SK-N-SH treated with all-trans-retinoic acid at 6 μM for 48 hours (cell line): Measurements from ENCODE around the gene CTBP2.

Source experiments
- ATAC-seq: fragments of 200-7000 bp; cut with Tn5 transposase; 3 replicates; pipeline ENCODE4 v1.9.1; 2020; ENCODE audit warnings: mild to moderate bottlenecking, moderate library complexity
- ARNTL ChIP-seq: fragments of 450-650 bp; formaldehyde crosslinking; IDR thresholded peaks from 2 replicates; pipeline ENCODE4 v1.5.0; 2020; ENCODE audit warnings: low read depth, mild to moderate bottlenecking, moderate library complexity, borderline replicate concordance
- BACH2 ChIP-seq: fragments of 250-450 bp; sonication (Bioruptor Pico); IDR thresholded peaks from 2 replicates; pipeline ENCODE4 v1.9.0; 2021; ENCODE audit warnings: mild to moderate bottlenecking, borderline replicate concordance
- CSDC2 ChIP-seq: fragments of 250-450 bp; sonication (Bioruptor Pico); IDR thresholded peaks from 2 replicates; pipeline ENCODE4 v1.5.0; 2020; ENCODE audit warnings: mild to moderate bottlenecking, moderate library complexity
- ISL1 ChIP-seq: fragments of 250-450 bp; sonication (Bioruptor Pico); IDR thresholded peaks from 2 replicates; pipeline ENCODE4 v2.1.2; 2022; ENCODE audit warnings: mild to moderate bottlenecking, moderate library complexity
- OSR1 ChIP-seq: fragments of 250-450 bp; sonication (Bioruptor Pico); IDR thresholded peaks from 2 replicates; pipeline ENCODE4 v1.8.0; 2022; ENCODE audit warnings: moderate library complexity, mild to moderate bottlenecking, inconsistent platforms
- PPARA ChIP-seq: fragments of 250-450 bp; sonication (Bioruptor Pico); IDR thresholded peaks from 2 replicates; pipeline ENCODE4 v1.5.0; 2020; ENCODE audit warnings: mild to moderate bottlenecking, borderline replicate concordance
- RARB ChIP-seq: fragments of 250-450 bp; sonication (Bioruptor Pico); IDR thresholded peaks from 2 replicates; pipeline ENCODE4 v1.8.0; 2021; ENCODE audit warnings: mild to moderate bottlenecking, moderate library complexity
- SNAI2 ChIP-seq: fragments of 250-450 bp; sonication (Bioruptor Pico); IDR thresholded peaks from 2 replicates; pipeline ENCODE4 v1.5.0; 2020; ENCODE audit warnings: mild to moderate bottlenecking, moderate library complexity
- TCF4 ChIP-seq: fragments of 250-450 bp; sonication (Bioruptor Pico); IDR thresholded peaks from 2 replicates; pipeline ENCODE4 v1.8.0; 2021; ENCODE audit warnings: mild to moderate bottlenecking, moderate library complexity, borderline replicate concordance
- TOX ChIP-seq: fragments of 250-450 bp; sonication (Bioruptor Pico); IDR thresholded peaks from 2 replicates; pipeline ENCODE4 v1.8.0; 2021; ENCODE audit warnings: mild to moderate bottlenecking, moderate library complexity, borderline replicate concordance
- ZFP30 ChIP-seq: fragments of 450-650 bp; formaldehyde crosslinking; IDR thresholded peaks from 2 replicates; pipeline ENCODE4 v1.5.0; 2022; ENCODE audit warnings: mild to moderate bottlenecking, moderate library complexity
- ZNF70 ChIP-seq: fragments of 450-650 bp; formaldehyde crosslinking; IDR thresholded peaks from 2 replicates; pipeline ENCODE4 v1.5.0; 2020; ENCODE audit warnings: mild to moderate bottlenecking, moderate library complexity
- ZNF8 ChIP-seq: fragments of 450-650 bp; formaldehyde crosslinking; IDR thresholded peaks from 2 replicates; pipeline ENCODE4 v1.5.0; 2020; ENCODE audit warnings: mild to moderate bottlenecking, moderate library complexity
- TF ChIP-seq, protein P1 (sequence below): fragments of 250-450 bp; sonication (Bioruptor Pico); IDR thresholded peaks from 2 replicates; pipeline ENCODE4 v1.5.0; 2020; ENCODE audit warnings: mild to moderate bottlenecking, moderate library complexity
- TF ChIP-seq, protein P2 (sequence below): fragments of 250-450 bp; sonication (Bioruptor Pico); IDR thresholded peaks from 2 replicates; pipeline ENCODE4 v1.5.1; 2020; ENCODE audit warnings: low read depth, mild to moderate bottlenecking, moderate library complexity
- TF ChIP-seq, protein P3 (sequence below): fragments of 250-450 bp; sonication (Bioruptor Pico); IDR thresholded peaks from 2 replicates; pipeline ENCODE4 v1.8.0; 2020; ENCODE audit warnings: mild to moderate bottlenecking, moderate library complexity, borderline replicate concordance
- TF ChIP-seq, protein P4 (sequence below): fragments of 250-450 bp; sonication (Bioruptor Pico); IDR thresholded peaks from 2 replicates; pipeline ENCODE4 v1.5.1; 2021; ENCODE audit warnings: mild to moderate bottlenecking, moderate library complexity
- TF ChIP-seq, protein P5 (sequence below): fragments of 250-450 bp; sonication (Bioruptor Pico); IDR thresholded peaks from 2 replicates; pipeline ENCODE4 v1.8.0; 2021; ENCODE audit warnings: low read depth, mild to moderate bottlenecking, moderate library complexity, borderline replicate concordance

Gene CTBP2

DNA sequence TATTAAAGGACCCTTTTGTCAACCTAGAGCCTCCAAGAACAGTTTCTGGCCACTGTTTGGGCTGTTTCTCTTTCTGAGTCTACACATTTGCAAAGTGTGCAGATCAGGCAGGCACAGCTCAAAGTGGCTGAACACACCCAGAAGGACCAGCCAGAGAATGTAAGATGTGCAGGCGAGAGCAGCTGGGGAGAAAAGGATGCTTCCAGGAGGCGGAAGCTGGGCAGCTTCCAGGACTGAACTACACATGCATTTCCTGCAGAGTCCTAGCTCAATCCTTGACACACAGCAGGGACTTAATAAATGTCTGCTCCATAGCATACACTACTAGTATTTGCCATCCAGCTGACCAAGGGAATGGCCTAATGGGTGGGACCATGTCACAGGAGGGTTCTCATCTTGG lies 70.9 kb downstream of the CTBP2 start:
- TF ChIP-seq TCF4 (CRISPR knock-in tag) (no peak), ZNF8 (CRISPR knock-in tag) (no peak), OSR1 (no peak), CSDC2 (no peak), ARNTL (CRISPR knock-in tag) (no peak), ISL1 (CRISPR knock-in tag) (no peak), SNAI2 (CRISPR knock-in tag) (no peak), TOX (no peak), ZFP30 (CRISPR knock-in tag) (no peak)
- TF ChIP-seq, protein P1, sequence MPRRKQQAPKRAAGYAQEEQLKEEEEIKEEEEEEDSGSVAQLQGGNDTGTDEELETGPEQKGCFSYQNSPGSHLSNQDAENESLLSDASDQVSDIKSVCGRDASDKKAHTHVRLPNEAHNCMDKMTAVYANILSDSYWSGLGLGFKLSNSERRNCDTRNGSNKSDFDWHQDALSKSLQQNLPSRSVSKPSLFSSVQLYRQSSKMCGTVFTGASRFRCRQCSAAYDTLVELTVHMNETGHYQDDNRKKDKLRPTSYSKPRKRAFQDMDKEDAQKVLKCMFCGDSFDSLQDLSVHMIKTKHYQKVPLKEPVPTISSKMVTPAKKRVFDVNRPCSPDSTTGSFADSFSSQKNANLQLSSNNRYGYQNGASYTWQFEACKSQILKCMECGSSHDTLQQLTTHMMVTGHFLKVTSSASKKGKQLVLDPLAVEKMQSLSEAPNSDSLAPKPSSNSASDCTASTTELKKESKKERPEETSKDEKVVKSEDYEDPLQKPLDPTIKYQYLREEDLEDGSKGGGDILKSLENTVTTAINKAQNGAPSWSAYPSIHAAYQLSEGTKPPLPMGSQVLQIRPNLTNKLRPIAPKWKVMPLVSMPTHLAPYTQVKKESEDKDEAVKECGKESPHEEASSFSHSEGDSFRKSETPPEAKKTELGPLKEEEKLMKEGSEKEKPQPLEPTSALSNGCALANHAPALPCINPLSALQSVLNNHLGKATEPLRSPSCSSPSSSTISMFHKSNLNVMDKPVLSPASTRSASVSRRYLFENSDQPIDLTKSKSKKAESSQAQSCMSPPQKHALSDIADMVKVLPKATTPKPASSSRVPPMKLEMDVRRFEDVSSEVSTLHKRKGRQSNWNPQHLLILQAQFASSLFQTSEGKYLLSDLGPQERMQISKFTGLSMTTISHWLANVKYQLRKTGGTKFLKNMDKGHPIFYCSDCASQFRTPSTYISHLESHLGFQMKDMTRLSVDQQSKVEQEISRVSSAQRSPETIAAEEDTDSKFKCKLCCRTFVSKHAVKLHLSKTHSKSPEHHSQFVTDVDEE (CRISPR knock-in tag), result no peak
- TF ChIP-seq, protein P2, sequence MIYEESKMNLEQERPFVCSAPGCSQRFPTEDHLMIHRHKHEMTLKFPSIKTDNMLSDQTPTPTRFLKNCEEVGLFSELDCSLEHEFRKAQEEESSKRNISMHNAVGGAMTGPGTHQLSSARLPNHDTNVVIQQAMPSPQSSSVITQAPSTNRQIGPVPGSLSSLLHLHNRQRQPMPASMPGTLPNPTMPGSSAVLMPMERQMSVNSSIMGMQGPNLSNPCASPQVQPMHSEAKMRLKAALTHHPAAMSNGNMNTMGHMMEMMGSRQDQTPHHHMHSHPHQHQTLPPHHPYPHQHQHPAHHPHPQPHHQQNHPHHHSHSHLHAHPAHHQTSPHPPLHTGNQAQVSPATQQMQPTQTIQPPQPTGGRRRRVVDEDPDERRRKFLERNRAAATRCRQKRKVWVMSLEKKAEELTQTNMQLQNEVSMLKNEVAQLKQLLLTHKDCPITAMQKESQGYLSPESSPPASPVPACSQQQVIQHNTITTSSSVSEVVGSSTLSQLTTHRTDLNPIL (CRISPR knock-in tag), result no peak
- TF ChIP-seq, protein P3, sequence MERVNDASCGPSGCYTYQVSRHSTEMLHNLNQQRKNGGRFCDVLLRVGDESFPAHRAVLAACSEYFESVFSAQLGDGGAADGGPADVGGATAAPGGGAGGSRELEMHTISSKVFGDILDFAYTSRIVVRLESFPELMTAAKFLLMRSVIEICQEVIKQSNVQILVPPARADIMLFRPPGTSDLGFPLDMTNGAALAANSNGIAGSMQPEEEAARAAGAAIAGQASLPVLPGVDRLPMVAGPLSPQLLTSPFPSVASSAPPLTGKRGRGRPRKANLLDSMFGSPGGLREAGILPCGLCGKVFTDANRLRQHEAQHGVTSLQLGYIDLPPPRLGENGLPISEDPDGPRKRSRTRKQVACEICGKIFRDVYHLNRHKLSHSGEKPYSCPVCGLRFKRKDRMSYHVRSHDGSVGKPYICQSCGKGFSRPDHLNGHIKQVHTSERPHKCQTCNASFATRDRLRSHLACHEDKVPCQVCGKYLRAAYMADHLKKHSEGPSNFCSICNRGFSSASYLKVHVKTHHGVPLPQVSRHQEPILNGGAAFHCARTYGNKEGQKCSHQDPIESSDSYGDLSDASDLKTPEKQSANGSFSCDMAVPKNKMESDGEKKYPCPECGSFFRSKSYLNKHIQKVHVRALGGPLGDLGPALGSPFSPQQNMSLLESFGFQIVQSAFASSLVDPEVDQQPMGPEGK, result no peak
- no peak for ATAC-seq

DNA sequence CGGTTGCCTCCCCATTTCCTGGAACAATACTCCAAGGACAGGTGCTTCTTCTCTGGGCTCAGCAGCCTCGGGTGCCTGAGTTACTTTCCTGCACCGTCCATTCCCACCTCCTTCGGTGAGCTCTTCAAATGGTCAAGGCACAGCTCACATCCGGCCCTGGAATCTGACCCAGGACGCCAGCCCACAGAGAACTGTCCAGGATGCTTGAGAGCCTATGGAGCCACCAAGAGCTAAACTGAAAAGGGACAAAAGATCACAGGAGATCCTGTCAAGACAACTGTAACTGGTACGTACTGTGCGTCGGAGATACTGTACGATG lies 72.5 kb downstream of the CTBP2 start:
- TF ChIP-seq ARNTL (CRISPR knock-in tag) (no peak), SNAI2 (CRISPR knock-in tag) (no peak), BACH2 (no peak), RARB (no peak), ISL1 (CRISPR knock-in tag) (no peak), PPARA (no peak), TOX (no peak), ZNF70 (CRISPR knock-in tag) (no peak), OSR1 (no peak), TCF4 (CRISPR knock-in tag) (no peak)
- TF ChIP-seq, protein P3, result no peak
- TF ChIP-seq, protein P2 (CRISPR knock-in tag), result no peak
- TF ChIP-seq, protein P4, sequence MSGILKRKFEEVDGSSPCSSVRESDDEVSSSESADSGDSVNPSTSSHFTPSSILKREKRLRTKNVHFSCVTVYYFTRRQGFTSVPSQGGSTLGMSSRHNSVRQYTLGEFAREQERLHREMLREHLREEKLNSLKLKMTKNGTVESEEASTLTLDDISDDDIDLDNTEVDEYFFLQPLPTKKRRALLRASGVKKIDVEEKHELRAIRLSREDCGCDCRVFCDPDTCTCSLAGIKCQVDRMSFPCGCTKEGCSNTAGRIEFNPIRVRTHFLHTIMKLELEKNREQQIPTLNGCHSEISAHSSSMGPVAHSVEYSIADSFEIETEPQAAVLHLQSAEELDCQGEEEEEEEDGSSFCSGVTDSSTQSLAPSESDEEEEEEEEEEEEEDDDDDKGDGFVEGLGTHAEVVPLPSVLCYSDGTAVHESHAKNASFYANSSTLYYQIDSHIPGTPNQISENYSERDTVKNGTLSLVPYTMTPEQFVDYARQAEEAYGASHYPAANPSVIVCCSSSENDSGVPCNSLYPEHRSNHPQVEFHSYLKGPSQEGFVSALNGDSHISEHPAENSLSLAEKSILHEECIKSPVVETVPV (CRISPR knock-in tag), result no peak
- no peak for ATAC-seq

GRCh38 chr10:125087191-125087896 lies 73.0 kb downstream of the CTBP2 start:
- no peak for ATAC-seq
- TF ChIP-seq, protein P5, sequence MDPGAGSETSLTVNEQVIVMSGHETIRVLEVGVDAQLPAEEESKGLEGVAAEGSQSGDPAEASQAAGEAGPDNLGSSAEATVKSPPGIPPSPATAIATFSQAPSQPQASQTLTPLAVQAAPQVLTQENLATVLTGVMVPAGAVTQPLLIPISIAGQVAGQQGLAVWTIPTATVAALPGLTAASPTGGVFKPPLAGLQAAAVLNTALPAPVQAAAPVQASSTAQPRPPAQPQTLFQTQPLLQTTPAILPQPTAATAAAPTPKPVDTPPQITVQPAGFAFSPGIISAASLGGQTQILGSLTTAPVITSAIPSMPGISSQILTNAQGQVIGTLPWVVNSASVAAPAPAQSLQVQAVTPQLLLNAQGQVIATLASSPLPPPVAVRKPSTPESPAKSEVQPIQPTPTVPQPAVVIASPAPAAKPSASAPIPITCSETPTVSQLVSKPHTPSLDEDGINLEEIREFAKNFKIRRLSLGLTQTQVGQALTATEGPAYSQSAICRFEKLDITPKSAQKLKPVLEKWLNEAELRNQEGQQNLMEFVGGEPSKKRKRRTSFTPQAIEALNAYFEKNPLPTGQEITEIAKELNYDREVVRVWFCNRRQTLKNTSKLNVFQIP (CRISPR knock-in tag), result no peak
